Right ventricle myocardium inferior (tissue), 1 donor: Measurements from ENCODE around the gene GNRH2. TPM values are rescaled to one million over a fixed set of nuclear protein-coding genes. Genes with fewer than 3 reads are reported as not detected.
A peak's percentile ranks its signal among the peaks of the same experiment; 100 is the strongest.
"Not testable (repeated sequence)": the region's sequence is repeated elsewhere in the genome, so short reads cannot be mapped to it uniquely, and the experiment has no call there.

ENCODE experiments used
- ATAC-seq: fragments of 200-7000 bp; cut with Tn5 transposase; one replicate; pipeline ENCODE4 v1.9.1; 2020; ENCODE audit warnings: mild to moderate bottlenecking, moderate library complexity
- DNase-seq: peaks from one replicate; pipeline ENCODE4 v3.0.0; 2021; ENCODE audit errors: missing footprints
- intact Hi-C: fragments of 100-400 bp; cut with DNase I; formaldehyde crosslinking; loops from one replicate; pipeline ENCODE4 v1.11.0; 2022
- long read RNA-seq: library from polyadenylated mRNA; unstranded; transcript quantifications from one replicate; pipeline ENCODE4 v2.0.0, GENCODE V29; 2021
- total RNA-seq: library from RNA; stranded (reverse); fragmentation: NEBNext Ultra II Directional; extraction: Animal tissue kit (Norgen Biotek cat#: 25700); gene quantifications from one replicate; pipeline ENCODE4 v1.2.1, GENCODE V29; 2021
- donor health status: DM: no; HTN: yes; CAD: no; lungs with severe emphysema.

Gene GNRH2
- total RNA-seq, result not detected
- long read RNA-seq, result 0 reads

- no peak for ATAC-seq
- DNase-seq, result no peak
- intact Hi-C loops, result no loop called here
These were observed at the start of gene GNRH2 for GRCh38 chr20:3043322-3043721. GNRH2 (plus strand) TSS chr20:3043622; CDS start chr20:3044415, 793 bp downstream.

- DNase-seq, result no peak
- intact Hi-C loops, result no loop called here
- ATAC-seq, result no peak
These were observed 47.6 kb upstream of the GNRH2 start for GRCh38 chr20:2995796-2996195.

DNA sequence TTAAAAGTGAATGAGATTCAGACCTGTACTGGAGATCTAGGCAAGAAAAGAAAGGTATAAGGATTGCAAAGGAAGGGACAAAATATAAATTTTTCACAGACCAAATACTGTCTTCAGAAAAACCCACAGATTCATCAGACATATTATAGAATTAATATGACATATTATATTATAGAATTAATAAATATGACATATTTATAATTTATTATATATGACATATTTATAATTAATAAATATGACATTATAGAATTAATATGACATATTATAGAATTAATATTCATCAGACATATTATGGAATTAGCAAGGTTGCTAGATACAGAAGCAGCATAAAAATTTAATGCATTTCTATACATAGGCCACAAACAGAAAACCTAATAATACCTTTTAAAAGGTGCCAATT, 44.7 kb upstream of the GNRH2 start:
- no peak for DNase-seq

GRCh38 chr20:3000852-3001523, 42.4 kb upstream of the GNRH2 start:
- DNase-seq, result no peak
- intact Hi-C loops, result loop anchor here (5.0 kb wide), 1 partner anchor 254 kb away; no protein-coding TSS in a partner anchor
- no peak for ATAC-seq

More for the DNA sequence above, 44.7 kb upstream of the GNRH2 start:
- no peak for ATAC-seq
- intact Hi-C loops, result no loop called here

DNA sequence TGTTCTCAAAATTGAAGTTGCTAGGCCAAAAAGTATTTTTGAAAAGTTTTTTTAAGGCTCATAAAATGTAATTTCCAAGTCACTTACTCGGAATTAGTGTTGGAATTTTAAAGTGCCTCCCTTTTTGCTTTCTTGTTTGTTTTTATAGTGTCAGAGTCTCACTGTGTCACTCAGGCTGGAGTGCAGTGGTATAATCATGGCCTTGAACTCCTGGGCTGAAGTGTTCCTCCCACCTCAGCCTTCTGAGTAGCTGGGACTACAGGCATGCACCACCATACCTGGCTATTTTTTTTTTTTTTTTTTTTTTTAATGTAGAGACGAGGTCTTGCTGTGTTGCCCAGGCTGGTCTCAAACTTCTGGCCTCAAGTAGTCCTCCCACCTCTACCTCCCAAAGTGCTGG, 40.0 kb upstream of the GNRH2 start:
- ATAC-seq (no peak), DNase-seq (no peak)
- intact Hi-C loops, result loop anchor here (5.0 kb wide), 1 partner anchor 256 kb away; no protein-coding TSS in a partner anchor

- ATAC-seq (no peak), DNase-seq (no peak)
- intact Hi-C loops, result no loop called here
These were observed 32.3 kb upstream of the GNRH2 start for GRCh38 chr20:3010985-3011723.

DNA sequence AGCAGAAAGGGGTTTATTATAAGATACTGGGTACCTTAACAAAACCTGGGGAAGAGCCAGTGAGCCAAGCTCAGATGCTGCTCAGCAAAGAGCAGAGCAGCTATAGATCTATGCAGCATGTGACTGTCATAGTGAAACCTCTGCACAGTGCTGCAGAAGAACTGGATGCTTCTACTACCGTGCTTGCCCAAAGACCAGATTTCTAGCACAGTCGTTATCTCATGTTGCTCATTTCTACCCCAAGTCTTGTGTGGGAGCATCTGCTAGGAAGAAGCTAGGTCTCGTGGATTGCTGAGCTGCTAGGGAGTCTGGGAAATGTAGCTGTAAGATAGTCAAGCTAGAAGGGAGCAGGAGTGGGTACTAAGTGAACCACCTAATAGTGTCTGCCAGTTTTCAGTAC, 31.7 kb upstream of the GNRH2 start:
- DNase-seq (no peak), ATAC-seq (no peak)
- intact Hi-C loops, result no loop called here

DNA sequence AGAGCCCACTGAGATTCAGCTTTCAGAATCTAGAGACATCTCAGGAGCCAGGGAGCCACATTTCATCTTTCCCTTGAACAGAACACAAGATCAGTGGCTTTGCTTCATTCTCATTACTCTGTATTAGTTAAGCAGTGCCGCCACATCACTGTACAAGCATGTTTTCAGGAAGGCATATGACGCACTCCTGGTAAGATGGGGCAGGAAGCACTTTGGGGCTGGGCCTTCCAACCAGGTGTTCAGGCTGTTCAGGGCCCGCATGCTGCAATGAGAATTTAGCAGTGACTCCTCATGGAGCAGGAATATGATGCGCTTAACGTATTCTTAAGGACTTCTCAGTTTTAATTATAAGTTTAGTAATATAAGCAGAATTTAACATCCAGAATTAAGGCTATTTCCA, 29.7 kb upstream of the GNRH2 start:
- no peak for ATAC-seq
- DNase-seq, result no peak
- intact Hi-C loops, result no loop called here

- no peak for DNase-seq
- intact Hi-C loops, result no loop called here
- ATAC-seq, result no peak
These were observed 29.2 kb upstream of the GNRH2 start for GRCh38 chr20:3014179-3014578.

GRCh38 chr20:3014662-3015061, 28.8 kb upstream of the GNRH2 start:
- ATAC-seq (no peak), DNase-seq (no peak)
- intact Hi-C loops, result no loop called here

GRCh38 chr20:3015302-3015701, 28.1 kb upstream of the GNRH2 start:
- intact Hi-C loops, DNase-seq, ATAC-seq: not testable (repeated sequence)

DNA sequence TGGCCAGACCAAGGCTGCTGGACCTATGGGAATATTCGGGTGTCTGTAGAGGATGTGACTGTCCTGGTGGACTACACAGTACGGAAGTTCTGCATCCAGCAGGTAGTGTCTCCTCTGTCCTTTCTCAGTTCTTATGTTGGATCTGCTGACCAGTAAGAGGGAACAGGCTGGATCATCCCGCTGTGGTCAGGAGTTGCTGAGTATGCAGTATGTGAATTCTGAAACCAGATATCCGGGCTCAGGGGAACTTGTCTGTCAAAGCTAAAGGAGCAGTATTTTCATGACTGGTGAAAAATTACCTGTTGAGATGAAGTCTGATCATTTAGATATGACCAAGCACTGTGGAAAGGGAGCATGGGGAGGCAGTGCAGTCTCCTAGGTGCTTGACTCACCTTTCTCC, 22.1 kb upstream of the GNRH2 start:
- DNase-seq (no peak), ATAC-seq (no peak)
- intact Hi-C loops, result no loop called here

DNA sequence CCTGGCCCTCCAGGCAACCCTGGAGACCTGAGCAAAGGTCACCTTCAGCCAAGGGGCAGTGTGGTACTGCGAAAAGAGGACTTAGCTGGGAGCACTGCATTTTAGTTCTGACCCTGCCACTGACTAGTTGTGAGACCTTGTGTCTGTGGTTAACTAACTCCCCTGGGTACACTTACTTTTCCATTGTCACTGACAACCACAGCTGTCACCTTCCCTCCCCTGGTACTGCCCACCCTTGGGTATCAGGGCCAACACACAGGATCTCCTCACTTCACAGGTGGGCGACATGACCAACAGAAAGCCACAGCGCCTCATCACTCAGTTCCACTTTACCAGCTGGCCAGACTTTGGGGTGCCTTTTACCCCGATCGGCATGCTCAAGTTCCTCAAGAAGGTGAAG, 21.6 kb upstream of the GNRH2 start:
- ATAC-seq (no peak), DNase-seq (no peak)
- intact Hi-C loops, result no loop called here

- DNase-seq, intact Hi-C loops, ATAC-seq: not testable (repeated sequence)
These were observed 20.6 kb upstream of the GNRH2 start for GRCh38 chr20:3022559-3023490.

GRCh38 chr20:3027987-3028386, 15.4 kb upstream of the GNRH2 start:
- no peak for ATAC-seq
- intact Hi-C loops, result no loop called here
- DNase-seq, result no peak

DNA sequence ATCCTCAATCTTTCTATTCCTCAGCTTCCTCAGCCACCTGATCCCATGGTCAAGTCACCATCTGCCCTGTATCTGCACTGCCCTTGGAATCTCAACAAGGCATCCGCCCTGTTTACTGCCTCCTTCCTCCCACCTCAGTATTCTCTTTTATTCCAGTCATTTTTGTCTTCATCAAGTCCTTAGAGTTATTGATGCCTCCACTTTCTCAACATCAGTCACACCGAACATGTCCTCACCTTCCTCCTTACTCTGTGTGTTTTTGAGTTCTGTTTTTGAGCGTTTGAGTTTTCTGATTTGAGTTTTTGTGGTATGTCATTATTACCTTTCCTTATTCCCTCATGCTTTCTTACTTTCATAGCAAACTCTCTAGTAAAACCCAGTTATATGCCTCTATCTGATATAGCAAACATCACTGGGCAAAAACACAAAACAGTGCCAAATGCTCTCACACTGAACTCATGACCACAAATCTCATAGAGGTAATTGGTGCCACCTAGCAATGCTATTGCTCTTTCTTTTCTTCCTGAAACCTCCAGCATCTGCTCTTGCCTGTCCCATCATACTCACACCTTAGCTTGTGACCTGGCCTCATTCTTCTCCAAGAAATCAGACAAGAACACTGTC, 11.8 kb upstream of the GNRH2 start:
- ATAC-seq (no peak), DNase-seq (no peak)
- intact Hi-C loops, result no loop called here

DNA sequence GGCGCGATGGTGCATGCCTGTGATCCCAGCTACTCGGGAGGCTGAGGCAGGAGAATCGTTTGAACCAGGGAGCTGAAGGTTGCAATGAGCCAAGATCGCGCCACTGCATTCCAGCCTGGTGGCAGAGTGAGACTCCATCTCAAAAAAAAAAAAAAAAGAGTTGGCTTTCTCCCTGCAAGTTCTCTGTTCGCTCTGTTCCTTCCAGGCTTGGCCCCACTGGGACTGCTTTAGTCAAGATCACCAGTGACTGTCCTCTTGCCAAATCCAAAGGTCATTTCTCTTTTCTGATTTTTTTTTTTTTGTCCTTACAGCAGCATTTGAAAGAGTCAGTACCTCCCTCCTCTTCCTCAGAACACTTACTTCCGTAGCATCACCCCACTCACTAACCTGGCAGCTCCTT, 10.8 kb upstream of the GNRH2 start:
- intact Hi-C loops, result no loop called here
- peak; percentile 54 for ATAC-seq
- DNase-seq, result peak; percentile 74

GRCh38 chr20:3037654-3038053, 5.8 kb upstream of the GNRH2 start:
- ATAC-seq, result no peak
- no peak for DNase-seq
- intact Hi-C loops, result no loop called here

DNA sequence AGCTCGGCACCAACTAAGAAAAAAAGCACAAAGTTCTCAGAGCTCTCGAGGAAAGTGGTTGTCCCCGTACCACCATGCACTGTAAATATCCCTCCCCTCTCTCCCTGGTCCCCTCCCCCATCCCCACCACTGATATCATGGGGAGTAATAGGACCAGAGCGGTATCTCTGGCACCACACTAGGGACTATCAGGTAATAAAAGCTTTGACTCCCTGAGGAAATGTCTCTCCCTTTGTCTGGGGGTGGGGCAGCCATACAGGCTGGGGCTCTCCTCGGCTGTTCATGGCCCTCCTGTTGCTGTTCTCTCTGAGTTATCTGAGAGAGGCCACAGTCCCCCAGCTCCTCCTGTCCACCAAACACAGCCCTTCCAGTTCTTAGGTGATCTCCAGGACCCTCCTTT, 5.0 kb upstream of the GNRH2 start:
- ATAC-seq (no peak), DNase-seq (no peak)
- intact Hi-C loops, result no loop called here
